NCI-H2196 treated with DMSO at 0.1 percent for 48 hours (cell line): ENCODE data around the gene RBM19.

Source experiments
- DNase-seq: peaks from one replicate; lab custom pipeline; 2025; ENCODE audit not compliant: unreplicated experiment; lab: John Stamatoyannopoulos, UW

Gene RBM19

DNA sequence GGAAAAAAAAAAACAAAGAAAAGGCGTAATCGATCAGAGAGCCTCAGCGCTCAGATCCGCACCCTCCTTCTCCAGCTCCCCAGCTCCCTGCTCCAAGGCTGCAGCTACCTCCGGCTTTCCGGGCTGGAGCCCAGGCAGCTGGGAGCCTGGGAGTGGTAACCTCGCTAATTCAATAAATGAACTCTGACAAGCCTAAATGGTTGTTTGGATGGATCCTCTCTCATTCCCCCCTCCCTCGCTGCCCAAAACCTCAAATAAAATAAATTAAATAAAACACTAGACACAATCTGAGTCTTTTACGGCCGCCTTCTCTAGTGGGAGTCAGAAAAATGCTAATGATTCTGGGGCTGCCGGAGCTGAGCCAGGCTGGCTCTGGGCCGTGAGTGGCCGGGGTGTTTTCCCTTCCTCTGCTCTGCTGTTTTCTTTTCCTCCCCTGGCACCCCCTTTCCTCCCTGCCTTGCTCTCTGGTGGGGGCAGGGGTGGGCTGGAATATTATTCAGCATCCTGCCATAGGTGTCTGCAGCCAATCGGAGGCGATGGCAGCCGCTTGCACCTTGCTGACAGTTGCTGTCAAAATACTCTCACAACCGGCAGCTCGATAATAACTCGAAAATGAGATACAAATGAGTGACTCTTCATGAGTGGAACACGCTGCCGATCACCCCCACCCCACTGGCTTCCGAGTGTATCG is 76.1 kb downstream of the RBM19 start:
- DNase-seq: no peak

DNA sequence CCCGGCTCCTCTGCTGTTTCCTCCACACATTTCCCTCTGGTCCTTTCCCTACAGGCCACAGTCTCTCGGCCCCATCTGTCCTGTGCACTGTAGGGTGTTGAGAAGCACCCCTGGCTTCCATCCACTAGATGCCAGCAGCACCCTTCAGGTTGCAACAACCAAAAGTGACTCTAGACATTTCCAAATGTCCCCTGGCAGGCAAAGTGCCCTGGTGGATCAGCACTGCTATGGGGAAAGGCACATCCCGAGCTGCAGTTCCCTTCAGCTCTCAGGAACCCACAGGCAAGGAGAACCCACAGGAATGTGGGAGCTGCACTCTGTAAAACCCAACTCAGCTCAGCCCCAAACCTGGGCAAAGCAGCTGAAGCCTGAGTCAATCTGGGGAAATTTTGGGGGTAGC is 77.0 kb downstream of the RBM19 start:
- no peak for DNase-seq

DNA sequence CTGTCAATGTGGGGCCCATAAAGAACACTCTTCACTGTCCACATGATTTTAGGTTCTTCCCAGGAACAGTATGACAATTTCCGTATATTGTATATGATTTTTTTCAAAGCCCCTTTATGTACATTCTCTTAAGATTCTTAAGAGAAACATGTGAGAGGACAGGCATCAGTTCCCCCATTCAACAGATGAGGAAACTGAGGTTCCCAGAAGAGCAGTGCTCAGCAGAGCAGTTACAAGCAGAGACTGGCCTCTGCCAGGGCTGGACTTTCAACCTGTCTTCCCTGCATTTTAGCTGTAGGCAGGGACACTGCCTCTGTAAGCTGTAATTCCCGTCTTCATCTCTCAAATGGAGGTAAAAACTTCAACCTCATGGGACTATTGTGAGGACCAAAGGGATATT is 77.7 kb downstream of the RBM19 start:
- no peak for DNase-seq

DNA sequence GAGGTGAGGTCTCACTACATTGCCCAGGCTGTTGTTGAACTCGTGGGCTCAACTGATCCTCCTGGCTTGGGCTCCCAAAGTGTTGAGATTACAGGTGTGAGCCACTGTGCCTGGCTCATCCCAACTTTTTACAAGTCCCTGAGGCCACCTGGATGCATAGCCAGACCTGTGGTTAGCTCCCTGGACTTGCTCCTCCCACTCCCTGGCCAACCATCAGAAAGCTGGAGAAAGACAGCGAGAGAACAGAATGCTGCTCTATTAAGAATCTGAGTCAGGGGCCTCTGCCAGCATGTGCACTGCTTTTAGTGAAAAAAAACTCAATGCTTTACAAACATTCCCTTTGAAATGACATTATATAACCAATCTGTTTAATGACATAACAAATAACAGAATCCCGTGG is 78.2 kb downstream of the RBM19 start:
- DNase-seq: no peak

DNA sequence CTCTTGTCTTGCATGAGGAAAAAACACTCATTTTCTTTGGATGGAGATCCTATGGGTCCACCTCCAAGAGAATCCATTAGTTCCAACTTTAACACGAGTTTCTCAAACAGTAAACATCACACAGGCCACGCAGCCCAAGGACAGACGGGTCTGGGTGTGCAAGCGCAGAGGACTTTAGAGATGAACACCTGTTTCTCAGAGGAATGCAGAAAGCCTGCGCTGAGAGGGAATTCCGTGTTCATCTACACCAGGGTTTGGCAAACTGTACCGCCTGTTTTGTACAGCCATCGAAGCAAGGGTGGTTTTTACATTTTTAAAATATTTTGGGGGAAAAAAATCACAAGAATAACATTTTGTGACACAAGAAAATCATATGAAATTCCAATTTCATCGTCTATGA is 79.4 kb downstream of the RBM19 start:
- DNase-seq: no peak

DNA sequence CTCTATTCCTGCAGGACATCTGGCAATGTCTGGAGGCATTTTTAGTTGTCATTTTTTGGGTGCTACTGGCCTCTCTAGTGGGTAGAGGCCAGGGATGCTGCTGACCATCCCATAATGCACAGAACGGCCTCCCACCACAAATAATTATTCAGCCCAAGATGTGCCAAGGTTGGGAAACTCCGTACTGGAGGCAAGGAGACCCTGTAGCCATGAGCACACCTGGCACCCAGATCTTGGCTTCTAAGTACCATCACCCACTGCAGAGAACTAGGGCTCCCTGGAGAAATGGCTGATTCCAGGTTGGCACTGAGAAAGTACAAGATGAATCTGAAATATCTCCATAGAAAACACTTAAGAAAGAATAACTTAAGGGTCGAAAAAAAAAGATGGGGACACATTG is 81.7 kb downstream of the RBM19 start:
- no peak for DNase-seq

DNA sequence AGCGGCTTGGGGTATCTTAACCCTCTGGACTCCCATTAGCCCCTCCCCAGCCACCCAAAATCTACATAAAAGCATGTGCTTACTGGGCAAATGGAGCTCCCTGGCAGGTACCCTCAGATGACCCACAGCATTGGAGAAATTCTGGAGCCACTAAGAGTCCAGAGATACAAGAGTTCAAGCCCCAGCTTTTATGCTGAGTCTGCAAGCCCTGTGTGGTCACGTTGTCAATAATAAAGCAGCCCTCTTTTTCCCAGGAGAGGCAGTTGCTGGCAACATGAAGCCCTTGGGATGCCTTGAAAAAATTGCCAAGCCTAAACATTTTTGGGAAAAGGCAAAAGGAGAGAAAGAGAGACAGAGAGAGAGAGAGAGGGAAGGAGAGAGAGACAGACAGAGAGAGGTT is 83.4 kb downstream of the RBM19 start:
- no peak for DNase-seq

DNA sequence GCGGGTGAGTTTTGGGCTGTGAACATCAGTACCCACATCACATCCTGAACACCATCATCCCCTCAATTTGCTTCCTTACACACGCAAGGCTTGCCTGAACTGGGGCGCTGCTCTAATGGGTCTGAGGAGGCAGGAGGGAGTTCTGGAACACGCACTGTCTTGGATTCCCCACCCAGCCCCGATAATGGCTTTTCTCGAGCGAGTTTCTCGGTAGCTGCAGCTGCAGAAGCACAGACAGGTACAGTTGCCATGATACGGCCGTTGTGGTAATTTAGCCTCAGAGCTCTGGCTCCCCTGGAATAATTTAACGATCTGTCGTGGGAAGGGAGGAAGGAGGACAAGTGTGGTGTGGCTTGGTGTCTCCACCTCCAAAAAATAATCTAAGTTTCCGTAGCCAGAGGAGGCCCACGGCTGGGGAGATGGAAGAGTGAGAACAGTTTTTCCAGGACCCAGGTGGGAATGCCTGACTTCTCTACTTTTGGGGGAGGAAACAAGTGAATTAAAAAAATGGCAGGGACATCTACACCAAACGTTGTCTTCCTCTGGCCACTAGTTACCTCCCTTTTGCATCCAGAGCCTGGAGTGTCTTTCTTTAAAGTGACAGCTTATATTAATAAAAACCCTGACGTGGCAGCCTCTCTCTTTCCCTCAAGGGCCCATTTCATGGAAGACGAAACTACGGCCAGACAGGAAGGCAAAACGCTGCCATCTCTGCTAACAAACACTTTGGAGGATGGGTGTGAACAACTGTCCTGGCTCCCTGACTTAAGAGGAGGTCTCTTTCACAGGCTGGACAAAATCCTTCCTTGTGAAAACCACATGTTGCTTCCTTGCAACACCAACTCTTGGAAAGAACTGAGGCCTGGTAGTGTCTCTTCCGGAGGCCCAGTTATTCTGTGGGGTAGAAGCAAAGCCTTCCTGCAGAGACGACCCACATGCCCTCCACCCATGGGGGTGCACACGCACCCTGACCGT is 84.8 kb downstream of the RBM19 start:
- no peak for DNase-seq

DNA sequence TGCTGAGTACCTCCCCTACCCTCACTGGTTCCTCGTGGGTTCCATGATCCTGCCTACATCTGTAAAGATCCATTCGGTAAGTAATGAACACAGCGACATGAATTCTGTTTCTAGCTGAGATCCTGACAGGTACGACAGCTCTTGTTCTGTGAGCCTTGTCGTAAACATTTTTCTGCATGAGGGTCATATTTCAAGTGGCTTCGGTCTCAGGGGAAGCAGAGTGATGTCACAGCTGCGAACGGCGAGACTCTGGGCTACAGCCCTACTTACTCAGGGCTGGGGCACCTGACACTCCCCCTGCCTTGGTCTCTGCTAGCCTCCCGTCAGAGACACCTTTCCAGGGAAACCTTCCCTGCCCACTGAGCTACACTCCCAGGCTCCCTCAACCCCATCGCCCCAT is 85.8 kb downstream of the RBM19 start:
- no peak for DNase-seq

DNA sequence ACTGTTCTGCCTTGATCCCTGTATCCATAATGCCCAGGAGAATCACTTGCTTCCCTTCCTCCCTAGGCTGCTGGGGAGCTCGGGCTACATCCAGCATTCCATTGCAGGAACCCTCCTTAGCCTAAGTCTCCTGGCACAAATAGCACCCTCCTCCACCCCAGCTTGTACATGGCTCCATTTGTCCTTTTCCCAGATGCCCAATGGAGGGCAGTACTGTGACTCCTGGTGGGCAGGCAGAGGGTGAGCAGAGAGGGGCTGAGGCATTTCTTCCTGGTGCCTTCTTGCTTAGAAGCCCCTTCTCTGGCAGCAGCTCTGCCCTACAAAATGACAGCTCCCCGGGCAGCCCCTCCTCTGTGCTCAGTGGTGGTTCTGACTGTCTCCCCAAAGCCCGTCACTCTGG is 86.5 kb downstream of the RBM19 start:
- DNase-seq: no peak

DNA sequence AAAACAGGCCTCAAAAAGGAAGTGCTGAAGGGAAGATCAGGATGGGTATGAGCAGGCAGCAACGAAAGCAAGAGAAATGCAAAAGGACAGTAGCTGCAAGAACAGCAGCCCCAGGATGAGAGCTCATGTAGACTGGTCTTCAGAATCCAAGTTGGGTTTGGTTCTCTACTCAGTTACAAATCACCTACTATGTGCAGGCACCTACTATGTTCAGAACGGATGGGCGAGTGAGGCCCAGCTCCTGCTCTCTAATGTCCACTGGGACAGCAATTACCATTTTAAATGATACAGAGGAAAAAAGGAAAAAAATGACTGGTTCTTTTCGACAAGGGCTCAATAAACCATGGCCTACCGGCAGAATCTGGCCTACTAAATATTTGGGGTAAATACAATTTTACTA is 88.5 kb downstream of the RBM19 start:
- no peak for DNase-seq

DNA sequence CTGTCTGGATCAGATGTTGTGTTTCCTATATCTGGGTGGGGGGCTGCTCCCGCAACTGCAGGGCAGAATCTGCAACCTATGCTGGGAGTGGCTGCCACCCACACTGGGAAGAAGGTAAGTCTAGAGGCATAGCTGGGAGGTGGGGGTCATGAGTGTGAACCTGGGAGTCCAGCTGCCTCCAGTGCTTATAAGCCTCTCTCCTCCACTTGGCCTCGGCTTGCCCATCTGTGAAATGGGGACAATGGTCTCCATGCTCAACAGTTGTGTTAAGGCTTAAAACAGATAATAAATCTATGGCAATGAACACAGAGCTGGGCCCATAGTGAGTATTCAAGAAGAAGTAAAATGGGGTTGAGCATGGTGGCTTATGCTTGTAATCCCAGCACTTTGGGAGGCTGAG is 90.0 kb downstream of the RBM19 start:
- no peak for DNase-seq

DNA sequence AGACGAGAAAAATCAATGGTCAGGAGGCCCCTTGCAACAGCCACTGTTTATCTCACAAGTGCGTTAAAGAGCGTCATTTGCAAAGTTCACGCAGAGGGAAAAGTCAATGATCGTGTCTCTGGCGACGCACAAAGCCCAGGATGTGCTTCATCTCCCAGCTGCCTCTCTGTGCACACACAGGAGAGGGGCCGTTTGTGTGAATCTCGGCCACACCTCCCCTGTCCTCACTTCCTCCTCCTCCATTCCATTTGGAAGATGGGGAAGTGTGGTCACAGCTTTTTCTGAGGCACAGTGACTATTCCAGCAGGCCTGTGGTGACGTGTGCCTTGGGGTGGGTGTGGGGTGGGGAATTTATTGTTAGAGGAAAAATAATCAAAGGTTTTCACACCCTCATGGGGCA is 90.4 kb downstream of the RBM19 start:
- no peak for DNase-seq

DNA sequence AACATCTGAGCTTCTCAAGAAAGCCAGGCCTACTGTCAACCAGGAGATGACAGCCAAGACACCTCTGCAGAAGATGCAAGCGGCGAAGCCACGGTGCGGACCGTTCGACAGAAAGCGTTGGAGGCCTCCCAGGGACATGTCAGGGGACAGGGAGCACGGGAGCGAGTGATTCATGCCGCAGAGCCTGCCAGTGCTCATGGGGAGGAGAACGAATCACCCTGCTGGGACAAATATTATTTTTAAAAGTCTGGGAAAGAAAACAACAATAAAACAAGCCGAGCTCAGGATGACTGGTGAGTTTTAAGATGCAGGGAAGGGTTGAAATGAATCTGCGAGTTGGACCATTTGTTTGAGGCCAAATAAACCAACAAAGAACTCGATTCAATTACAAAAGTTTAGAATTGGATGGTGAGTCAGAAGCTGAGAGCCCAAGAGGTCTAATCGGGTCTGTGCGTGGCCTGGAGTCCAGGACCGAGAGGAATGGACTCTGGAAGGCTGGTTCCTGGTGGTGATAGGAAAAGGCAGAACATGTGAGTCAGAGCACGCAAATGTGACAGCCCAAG is 91.0 kb downstream of the RBM19 start:
- no peak for DNase-seq

DNA sequence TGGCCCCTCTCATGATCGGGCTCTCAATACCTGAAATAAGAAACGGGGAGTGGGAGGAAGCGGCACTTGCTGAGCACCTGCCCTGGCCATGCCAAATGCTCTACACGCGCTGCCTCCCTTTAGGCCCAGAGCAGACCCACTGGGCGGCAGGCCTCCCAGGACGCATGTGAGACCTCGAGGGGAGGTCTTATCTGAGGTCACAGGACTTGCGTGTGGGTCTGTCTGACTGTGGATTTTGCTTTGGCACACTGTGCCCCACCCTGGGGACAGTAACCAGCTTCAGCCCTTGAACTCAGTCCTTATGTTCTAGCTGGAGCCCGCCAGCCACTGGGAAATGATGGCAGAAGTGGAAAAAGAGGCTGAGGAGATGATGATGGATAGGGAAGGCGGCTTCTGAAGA is 91.8 kb downstream of the RBM19 start:
- no peak for DNase-seq

DNA sequence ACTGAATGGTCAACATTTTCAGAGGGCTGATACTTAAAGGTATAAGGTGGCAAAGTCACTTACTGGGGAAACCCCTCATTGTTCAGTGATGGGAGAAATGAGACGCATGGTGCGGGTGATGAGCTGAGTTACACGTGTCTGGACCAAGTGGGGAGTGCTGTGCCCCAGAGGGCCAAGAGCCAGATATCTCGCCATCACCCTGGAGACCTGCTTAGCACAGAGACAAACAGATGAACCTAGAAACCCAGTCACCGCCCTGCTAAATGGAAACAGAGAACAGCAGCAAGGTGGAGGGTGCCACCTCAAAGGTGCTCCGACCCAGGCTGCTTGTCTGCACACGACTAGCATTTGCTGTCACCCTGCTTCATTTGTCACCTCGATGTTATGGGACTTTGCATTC is 92.4 kb downstream of the RBM19 start:
- DNase-seq: no peak

DNA sequence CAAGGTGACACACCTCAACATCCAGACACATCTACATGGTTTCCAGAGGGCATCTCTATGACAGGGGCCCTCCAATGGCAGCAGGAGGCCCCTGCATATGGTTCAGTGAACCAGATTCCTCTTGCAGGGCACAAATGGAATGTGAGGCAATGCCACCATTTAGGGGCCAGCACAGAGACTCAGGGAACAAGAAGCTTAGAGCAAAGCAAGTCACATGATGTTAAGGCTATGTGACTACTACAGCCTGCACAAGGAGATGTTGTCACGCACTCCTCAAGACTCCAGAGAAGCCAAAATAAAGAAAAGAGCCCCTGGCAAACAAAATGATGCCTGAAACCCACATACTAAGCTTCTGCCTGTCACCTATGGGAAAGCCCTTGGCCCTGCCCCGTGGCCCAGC is 95.2 kb downstream of the RBM19 start:
- DNase-seq: no peak

DNA sequence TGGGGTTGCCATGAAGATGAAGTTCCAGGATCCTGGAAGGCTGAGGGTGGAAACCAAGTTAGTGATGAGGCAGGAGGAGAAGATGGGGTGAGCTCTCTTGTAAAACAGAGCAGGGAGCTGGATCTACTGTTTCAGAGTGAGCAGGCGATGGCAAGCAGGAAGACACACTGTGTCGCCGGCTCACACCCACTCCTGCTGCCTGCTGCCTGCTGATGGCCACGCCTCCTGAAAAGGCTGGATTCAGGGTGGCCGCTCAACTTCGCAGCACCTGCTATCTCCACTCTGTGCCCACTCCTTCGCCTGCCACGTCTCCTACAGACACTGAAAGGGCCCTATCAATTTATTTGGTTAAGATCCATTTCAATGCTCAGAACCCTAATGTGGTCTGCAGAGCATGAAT is 96.1 kb downstream of the RBM19 start:
- DNase-seq: no peak

DNA sequence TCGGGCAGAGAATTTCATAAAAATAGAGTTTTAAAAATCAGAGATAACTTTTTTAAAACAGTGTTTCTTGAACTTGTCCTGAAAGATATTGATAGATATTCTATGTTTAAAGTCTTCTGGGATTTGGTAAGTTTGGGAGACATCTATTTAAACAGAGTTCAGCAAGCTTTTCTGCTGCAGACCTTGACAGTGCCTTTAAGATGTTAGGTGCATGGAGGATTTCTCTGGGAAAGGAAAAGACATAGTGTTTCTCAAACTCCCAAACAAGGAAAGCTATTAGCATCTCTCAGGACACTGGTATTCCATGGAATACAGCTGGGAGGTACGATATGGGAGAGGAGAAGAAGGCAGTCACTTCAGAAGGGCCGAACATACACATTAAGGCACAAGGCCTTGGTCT is 97.8 kb downstream of the RBM19 start:
- DNase-seq: no peak

DNA sequence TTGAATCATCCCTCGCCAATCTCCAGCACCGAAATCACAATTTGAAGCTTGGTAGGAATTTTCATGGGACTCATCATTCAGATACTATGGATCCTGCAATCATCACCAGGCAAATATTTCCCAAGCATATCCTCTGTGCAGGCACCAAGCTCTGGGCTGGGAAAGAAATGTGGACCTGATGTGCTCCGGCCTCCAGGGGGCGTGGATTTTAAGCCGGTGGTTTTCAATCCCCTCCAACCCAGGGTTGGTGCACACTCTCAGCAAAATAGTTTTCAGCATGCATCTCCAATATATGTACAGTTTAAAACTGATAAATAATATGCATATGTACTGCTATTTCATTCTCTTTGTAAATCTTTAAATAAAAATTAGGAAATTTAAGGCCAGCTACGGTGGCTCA is 98.9 kb downstream of the RBM19 start:
- DNase-seq: no peak

DNA sequence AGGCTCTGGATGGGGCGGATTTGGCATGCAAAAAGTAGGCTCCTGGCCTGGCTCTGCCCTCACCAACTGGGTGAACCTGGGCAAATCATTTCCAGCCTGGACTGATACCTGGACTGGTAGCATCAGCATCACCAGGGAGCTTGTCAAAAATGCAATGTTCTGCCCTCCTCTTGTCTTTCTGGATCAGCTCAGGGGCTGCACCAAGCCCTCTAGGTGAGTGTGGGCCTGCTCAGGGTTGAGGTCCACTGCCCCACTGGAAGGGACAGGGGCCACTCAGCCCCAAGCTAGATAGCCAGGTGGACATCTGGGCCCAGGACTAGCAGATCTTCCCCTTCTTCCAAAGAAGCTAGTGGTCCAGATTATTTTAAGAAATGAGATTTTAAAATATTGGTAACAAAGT is 99.6 kb downstream of the RBM19 start:
- no peak for DNase-seq

DNA sequence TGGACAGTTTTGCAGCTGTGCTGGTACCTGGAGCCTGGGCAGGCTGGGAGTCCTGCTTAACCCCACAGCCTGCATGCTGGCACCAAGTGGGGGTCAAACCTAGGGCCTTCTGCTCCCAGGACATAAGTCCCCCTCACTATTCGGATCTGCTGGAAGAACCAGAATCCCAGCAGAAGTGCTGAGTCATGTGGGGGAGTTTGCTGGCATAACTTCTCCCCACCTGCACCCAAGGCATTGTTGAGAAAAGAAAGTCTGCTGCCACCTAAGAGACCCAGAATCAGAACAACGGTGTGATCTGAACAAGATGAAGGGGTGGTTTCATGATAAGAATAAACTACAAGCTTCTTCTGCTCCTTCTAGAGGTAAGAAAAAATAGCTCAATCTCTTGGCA is 102.7 kb downstream of the RBM19 start:
- DNase-seq: no peak
